Gastrocnemius medialis (tissue), 4 donors: ENCODE results near the gene LY9. TPM values are rescaled to one million over a fixed set of nuclear protein-coding genes. Genes with fewer than 3 reads are reported as not detected.
"Not testable (repeated sequence)": the region's sequence is repeated elsewhere in the genome, so short reads cannot be mapped to it uniquely, and the experiment has no call there.

Experiments
- ATAC-seq, 2 donors: fragments of 150-250 bp; one replicate each; pipeline ENCODE4 v1.9.1; 2016
- DNase-seq, 2 donors: peaks; one replicate each; pipeline ENCODE4 v3.0.0-alpha.2; 2019
- H3K27ac ChIP-seq, 4 donors: fragments of 200-600 bp; sonication (generic); 1 replicate in 1 of 4; 2 replicates in 3 of 4; pipeline ENCODE4 v1.5.1; 2016 to 2018; ENCODE audit warnings: mild to moderate bottlenecking in 2 of 4, moderate library complexity in 1 of 4
- H3K27me3 ChIP-seq, 3 donors: fragments of 200-600 bp; sonication (generic) in 2 of 3; 1 replicate in 1 of 3; 2 replicates in 2 of 3; pipeline versions ENCODE4 v1.5.1 to v1.6.0; 2016 to 2019; ENCODE audit warnings: mild to moderate bottlenecking in 1 of 3, moderate library complexity in 1 of 3
- H3K36me3 ChIP-seq, 2 donors: fragments of 200-600 bp; sonication (generic) in 1 of 2; one replicate each; pipeline ENCODE4 v1.5.1; 2017 to 2018
- H3K4me1 ChIP-seq, 2 donors: fragments of 200-600 bp; sonication (generic) in 1 of 2; one replicate each; pipeline ENCODE4 v1.5.1; 2016 to 2017; ENCODE audit warnings: mild to moderate bottlenecking in 2 of 2
- H3K4me3 ChIP-seq, 4 donors: fragments of 200-600 bp; sonication (generic) in 3 of 4; 1 replicate in 1 of 4; 2 replicates in 3 of 4; pipeline ENCODE4 v1.5.1; 2016 to 2019; ENCODE audit warnings: mild to moderate bottlenecking in 2 of 4
- H3K9me3 ChIP-seq, 3 donors: fragments of 200-600 bp; sonication (generic) in 2 of 3; 1 replicate in 1 of 3; 2 replicates in 2 of 3; pipeline ENCODE4 v1.5.1; 2016 to 2019
- CTCF ChIP-seq, 5 experiments: fragments of 450-650 bp in 3 of 5; fragments of 200-600 bp in 2 of 5; sonication (generic) in 2 of 5; IDR thresholded peaks in 4 of 5; conservative IDR thresholded peaks in 1 of 5; 1 replicate in 4 of 5; 2 replicates in 1 of 5; pipeline ENCODE4 v1.5.1; 2016 to 2019; ENCODE audit warnings: antibody characterized with exemption in 5 of 5, mild to moderate bottlenecking in 3 of 5, moderate library complexity in 3 of 5
- POLR2A ChIP-seq, 2 donors: fragments of 450-650 bp; IDR thresholded peaks; one replicate each; pipeline ENCODE4 v1.6.1; 2017; ENCODE audit warnings: antibody characterized with exemption in 2 of 2, mild to moderate bottlenecking in 2 of 2, moderate library complexity in 2 of 2
- in situ Hi-C, 4 donors: fragments of 200-750 bp; cut with MboI; loops; one replicate each; pipeline versions ENCODE4 v1.15.0 to v1.8.0; 2017; ENCODE audit warnings: low sequenced_read_pairs in 4 of 4
- intact Hi-C: fragments of 100-400 bp; cut with DNase I; formaldehyde crosslinking; loops from one replicate; pipeline ENCODE4 v1.15.1; 2023; ENCODE audit warnings: low total_unique reads
- total RNA-seq, 4 donors: library from RNA; depleted of rRNA; stranded (reverse); fragments of >200 nt; gene quantifications; one replicate each; pipeline versions ENCODE4 v1.1.0 to v1.2.3, GENCODE V29; 2016

LY9 gene
- total RNA-seq, 4 donors from 2014 or later: not detected

GRCh38 chr1:160865337-160865736 is 69.4 kb downstream of the LY9 start:
- TF ChIP-seq CTCF (IDR thresholded peaks at IDR 0.05 in 4 of 5, conservative IDR thresholded peaks at IDR 0.05 in 1 of 5) (no peak), POLR2A (IDR thresholded peaks at IDR 0.05) (no peak)
- Histone ChIP-seq H3K27me3 (no peaks in the 10 kb centered on the region), H3K4me3 (no peak overlapping the region), H3K9me3 (no peaks in the 10 kb centered on the region), H3K4me1 (no peaks in the 10 kb centered on the region), H3K36me3 (no peaks in the 10 kb centered on the region), H3K27ac (no peak overlapping the region)
- no peak for ATAC-seq
- in situ Hi-C loops (no loop called here), intact Hi-C loops (no loop called here)
- DNase-seq: no peak

- Histone ChIP-seq H3K27ac (no peak overlapping the region), H3K4me1 (no peaks in the 10 kb centered on the region), H3K27me3 (no peaks in the 10 kb centered on the region), H3K9me3 (no peaks in the 10 kb centered on the region), H3K4me3 (no peak overlapping the region), H3K36me3 (no peaks in the 10 kb centered on the region)
- DNase-seq (no peak), ATAC-seq (no peak)
- in situ Hi-C loops: no loop called here
- TF ChIP-seq POLR2A (IDR thresholded peaks at IDR 0.05) (no peak), CTCF (IDR thresholded peaks at IDR 0.05 in 4 of 5, conservative IDR thresholded peaks at IDR 0.05 in 1 of 5) (no peak)
- intact Hi-C loops: no loop called here
Observed at GRCh38 chr1:160866001-160866694, 70.2 kb downstream of the LY9 start.

DNA sequence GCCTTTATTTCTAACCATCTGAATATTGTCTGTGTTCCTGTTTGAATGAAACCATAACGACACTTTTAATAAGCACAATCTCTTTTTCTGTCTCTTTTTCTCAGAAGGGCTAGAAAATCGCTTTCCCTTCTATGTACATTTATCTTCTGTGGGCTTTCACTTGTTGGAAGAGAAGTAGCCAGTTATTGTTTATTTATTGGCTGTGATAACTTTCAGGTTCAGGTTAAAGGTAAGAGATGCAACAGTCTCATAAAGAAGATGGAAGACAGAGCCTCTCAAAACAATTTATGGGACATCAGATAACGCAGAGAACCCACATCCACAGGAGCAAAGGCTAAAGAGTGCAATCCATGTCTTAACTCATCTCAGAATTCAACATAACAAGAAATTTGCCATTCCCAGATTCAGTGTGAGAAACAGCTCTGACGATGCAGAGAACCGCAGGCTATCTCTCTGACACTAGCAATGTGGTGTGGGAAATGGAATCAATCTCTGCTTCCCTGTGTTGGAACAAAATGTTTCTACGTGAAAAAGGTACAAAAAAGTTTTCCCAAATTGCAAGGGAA is 70.8 kb downstream of the LY9 start:
- DNase-seq: no peak
- intact Hi-C loops: no loop called here
- Histone ChIP-seq H3K27me3 (no peaks in the 10 kb centered on the region), H3K4me1 (no peaks in the 10 kb centered on the region), H3K9me3 (no peaks in the 10 kb centered on the region), H3K4me3 (no peak overlapping the region), H3K27ac (no peak overlapping the region), H3K36me3 (no peaks in the 10 kb centered on the region)
- TF ChIP-seq POLR2A (IDR thresholded peaks at IDR 0.05) (no peak), CTCF (IDR thresholded peaks at IDR 0.05 in 4 of 5, conservative IDR thresholded peaks at IDR 0.05 in 1 of 5) (no peak)
- in situ Hi-C loops: no loop called here
- ATAC-seq: no peak

DNA sequence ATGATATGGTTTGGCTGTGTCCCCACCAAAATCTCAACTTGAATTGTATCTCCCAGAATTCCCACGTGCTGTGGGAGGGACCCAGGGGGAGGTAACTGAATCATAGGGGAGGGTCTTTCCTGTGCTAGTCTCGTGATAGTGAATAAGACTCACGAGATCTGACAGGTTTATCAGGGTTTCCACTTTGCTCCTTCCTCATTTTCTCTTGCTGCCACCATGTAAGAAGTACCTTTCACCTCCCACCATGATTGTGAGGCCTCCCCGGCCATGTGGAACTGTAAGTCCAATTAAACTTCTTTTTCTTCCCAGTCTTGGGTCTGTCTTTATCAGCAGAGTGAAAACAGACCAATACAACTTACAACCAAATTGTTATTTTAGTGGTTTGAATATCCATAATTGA is 71.7 kb downstream of the LY9 start:
- H3K4me1 ChIP-seq, intact Hi-C loops, DNase-seq, in situ Hi-C loops, H3K36me3 ChIP-seq, H3K27me3 ChIP-seq, H3K27ac ChIP-seq, ATAC-seq, H3K9me3 ChIP-seq, H3K4me3 ChIP-seq: not testable (repeated sequence)

DNA sequence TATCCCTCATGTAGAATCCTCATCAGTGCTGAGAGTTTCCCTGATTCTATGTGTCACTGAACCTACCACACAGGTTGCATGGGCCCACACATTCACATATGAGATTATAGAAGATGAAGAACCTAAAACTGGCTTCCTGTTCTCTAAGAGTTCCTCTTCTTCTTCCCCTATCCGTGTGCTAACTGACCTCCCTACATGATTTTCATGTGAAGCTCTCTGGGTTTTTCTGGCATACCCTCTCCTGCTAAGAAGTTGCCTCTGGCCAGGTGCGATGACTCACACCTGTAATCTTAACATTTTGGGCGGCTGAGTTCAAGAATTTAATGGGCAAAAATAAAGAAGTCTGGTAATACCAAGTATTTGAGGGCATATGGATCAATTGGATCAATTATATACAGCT is 72.2 kb downstream of the LY9 start:
- ATAC-seq (no peak), DNase-seq (no peak)
- Histone ChIP-seq H3K4me3 (no peak overlapping the region), H3K27me3 (no peaks in the 10 kb centered on the region), H3K9me3 (no peaks in the 10 kb centered on the region), H3K36me3 (no peaks in the 10 kb centered on the region), H3K27ac (no peak overlapping the region), H3K4me1 (no peaks in the 10 kb centered on the region)
- in situ Hi-C loops (no loop called here), intact Hi-C loops (no loop called here)
- TF ChIP-seq POLR2A (IDR thresholded peaks at IDR 0.05): no peak
- no peak for TF ChIP-seq CTCF (IDR thresholded peaks at IDR 0.05 in 4 of 5, conservative IDR thresholded peaks at IDR 0.05 in 1 of 5)
